Type B pancreatic cell (in vitro differentiated cells): ENCODE data around the gene TIAM1. TPM values are rescaled to one million over a fixed set of nuclear protein-coding genes. Genes with fewer than 3 reads are reported as not detected.

Experiments
- DNase-seq: peaks from one replicate; pipeline ENCODE4 v3.0.0; 2021; ENCODE audit warnings: mixed read lengths; ENCODE audit not compliant: unreplicated experiment; ENCODE audit errors: extremely low spot score
- H3K27ac Mint-ChIP-seq: 2 replicates; pipeline ENCODE4 v1.8.0; 2021; ENCODE audit warnings: mild to moderate bottlenecking, mixed read lengths
- H3K27me3 Mint-ChIP-seq: 2 replicates; pipeline ENCODE4 v1.8.0; 2021; ENCODE audit warnings: mixed read lengths
- H3K36me3 Mint-ChIP-seq: 2 replicates; pipeline ENCODE4 v1.8.0; 2021; ENCODE audit warnings: mixed read lengths
- H3K4me1 Mint-ChIP-seq: one replicate; pipeline ENCODE4 v1.8.0; 2021; ENCODE audit warnings: mixed read lengths; ENCODE audit not compliant: unreplicated experiment
- H3K4me3 Mint-ChIP-seq: 2 replicates; pipeline ENCODE4 v1.8.0; 2021; ENCODE audit warnings: mild to moderate bottlenecking, mixed read lengths
- H3K9me3 Mint-ChIP-seq: 2 replicates; pipeline ENCODE4 v1.8.0; 2021; ENCODE audit warnings: mixed read lengths
- CTCF ChIP-seq: fragments of 200-600 bp; sonication (generic); conservative IDR thresholded peaks from 2 replicates; pipeline ENCODE4 v1.5.0; 2021; ENCODE audit warnings: antibody characterized with exemption, mild to moderate bottlenecking
- total RNA-seq: library from RNA; stranded (reverse); gene quantifications from 2 replicates; pipeline ENCODE4 v1.2.1, GENCODE V29; 2021; ENCODE audit warnings: low replicate concordance

The TIAM1 gene
- total RNA-seq, 1 donor from 2014 or later = 49.3 TPM

GRCh38 chr21:31370893-31371544 is 27.0 kb upstream of the TIAM1 start:
- no peak overlapping the region for H3K4me3 Mint-ChIP-seq
- no peaks in the 10 kb centered on the region for H3K36me3 Mint-ChIP-seq
- H3K4me1 Mint-ChIP-seq = peaks cover 28% of the 10 kb centered on the region
- H3K27me3 Mint-ChIP-seq = no peaks in the 10 kb centered on the region
- DNase-seq = no peak
- TF ChIP-seq CTCF = no peak
- H3K27ac Mint-ChIP-seq = no peak overlapping the region
- no peaks in the 10 kb centered on the region for H3K9me3 Mint-ChIP-seq

GRCh38 chr21:31370281-31370892 is 26.3 kb upstream of the TIAM1 start:
- no peaks in the 10 kb centered on the region for H3K36me3 Mint-ChIP-seq
- H3K4me1 Mint-ChIP-seq = peaks cover 28% of the 10 kb centered on the region
- H3K27ac Mint-ChIP-seq = no peak overlapping the region
- DNase-seq = no peak
- H3K4me3 Mint-ChIP-seq = no peak overlapping the region
- no peaks in the 10 kb centered on the region for H3K9me3 Mint-ChIP-seq
- H3K27me3 Mint-ChIP-seq = no peaks in the 10 kb centered on the region
- TF ChIP-seq CTCF = no peak

- no peaks in the 10 kb centered on the region for H3K27me3 Mint-ChIP-seq
- H3K9me3 Mint-ChIP-seq = peaks cover 5% of the 10 kb centered on the region
- no peak for DNase-seq
- H3K4me3 Mint-ChIP-seq = no peak overlapping the region
- H3K4me1 Mint-ChIP-seq = peaks cover 30% of the 10 kb centered on the region
- TF ChIP-seq CTCF = no peak
- H3K36me3 Mint-ChIP-seq = no peaks in the 10 kb centered on the region
- H3K27ac Mint-ChIP-seq = no peak overlapping the region
Observed at GRCh38 chr21:31368361-31368760, 24.3 kb upstream of the TIAM1 start.

GRCh38 chr21:31367801-31368200 is 23.7 kb upstream of the TIAM1 start:
- no peak overlapping the region for H3K27ac Mint-ChIP-seq
- H3K9me3 Mint-ChIP-seq = peaks cover 5% of the 10 kb centered on the region
- no peak for DNase-seq
- H3K4me1 Mint-ChIP-seq = peaks cover 33% of the 10 kb centered on the region
- H3K4me3 Mint-ChIP-seq = no peak overlapping the region
- no peaks in the 10 kb centered on the region for H3K36me3 Mint-ChIP-seq
- no peak for TF ChIP-seq CTCF
- H3K27me3 Mint-ChIP-seq = no peaks in the 10 kb centered on the region

- H3K4me1 Mint-ChIP-seq = peaks cover 35% of the 10 kb centered on the region
- TF ChIP-seq CTCF = no peak
- no peak overlapping the region for H3K27ac Mint-ChIP-seq
- no peaks in the 10 kb centered on the region for H3K36me3 Mint-ChIP-seq
- no peak for DNase-seq
- peaks cover 5% of the 10 kb centered on the region for H3K9me3 Mint-ChIP-seq
- no peaks in the 10 kb centered on the region for H3K27me3 Mint-ChIP-seq
- H3K4me3 Mint-ChIP-seq = no peak overlapping the region
Observed at GRCh38 chr21:31366825-31367224, 22.8 kb upstream of the TIAM1 start.
